Vagina (tissue), 2 donors: ENCODE measurements around the gene SERPINH1. TPM values are rescaled to one million over a fixed set of nuclear protein-coding genes. Genes with fewer than 3 reads are reported as not detected.
A peak's percentile ranks its signal among the peaks of the same experiment; 100 is the strongest.

ENCODE experiments used
- DNase-seq, 2 donors: peaks; one replicate each; pipeline ENCODE4 v3.0.0-alpha.2; 2017; ENCODE audit errors: extremely low spot score in 2 of 2
- H3K27ac ChIP-seq: fragments of 200-600 bp; sonication (generic); one replicate; pipeline ENCODE4 v1.5.1; 2019
- H3K27me3 ChIP-seq: fragments of 200-600 bp; sonication (generic); one replicate; pipeline ENCODE4 v1.5.1; 2019
- H3K36me3 ChIP-seq, 2 donors: fragments of 200-600 bp; sonication (generic); one replicate each; pipeline ENCODE4 v1.5.1; 2017 to 2019
- H3K4me1 ChIP-seq: fragments of 200-600 bp; sonication (generic); one replicate; pipeline ENCODE4 v1.5.1; 2019
- H3K4me3 ChIP-seq, 2 donors: fragments of 200-600 bp; sonication (generic); 1 replicate in 1 of 2; 2 replicates in 1 of 2; pipeline ENCODE4 v1.5.1; 2016 to 2019
- H3K9me3 ChIP-seq: fragments of 200-600 bp; sonication (generic); one replicate; pipeline ENCODE4 v1.5.1; 2019
- POLR2A ChIP-seq, 2 donors: fragments of 450-650 bp; IDR thresholded peaks; one replicate each; pipeline ENCODE4 v1.6.1; 2017; ENCODE audit warnings: antibody characterized with exemption in 2 of 2, mild to moderate bottlenecking in 2 of 2, moderate library complexity in 2 of 2
- POLR2AphosphoS5 ChIP-seq, 2 donors: sonication (generic); formaldehyde crosslinking; IDR thresholded peaks; one replicate each; pipeline ENCODE4 v1.9.0; 2017; ENCODE audit warnings: antibody characterized with exemption in 2 of 2, mild to moderate bottlenecking in 2 of 2, low read depth in 1 of 2; ENCODE audit not compliant: insufficient read depth in 1 of 2
- intact Hi-C: fragments of 100-400 bp; cut with DNase I; formaldehyde crosslinking; loops from one replicate; pipeline ENCODE4 v1.15.1; 2023
- total RNA-seq: library from RNA; depleted of rRNA; stranded (reverse); fragments of >200 nt; gene quantifications from one replicate; pipeline ENCODE4 v1.2.3, GENCODE V29; 2016
- TF ChIP-seq, protein P1 (sequence below), 3 experiments: fragments of 450-650 bp in 2 of 3; fragments of 200-600 bp in 1 of 3; sonication (generic) in 1 of 3; IDR thresholded peaks; one replicate each; pipeline ENCODE4 v1.5.1; 2017 to 2019; ENCODE audit warnings: antibody characterized with exemption in 3 of 3, mild to moderate bottlenecking in 2 of 3, moderate library complexity in 2 of 3

The SERPINH1 gene
- total RNA-seq, 1 donor from 2014 or later, result 257 TPM

DNA sequence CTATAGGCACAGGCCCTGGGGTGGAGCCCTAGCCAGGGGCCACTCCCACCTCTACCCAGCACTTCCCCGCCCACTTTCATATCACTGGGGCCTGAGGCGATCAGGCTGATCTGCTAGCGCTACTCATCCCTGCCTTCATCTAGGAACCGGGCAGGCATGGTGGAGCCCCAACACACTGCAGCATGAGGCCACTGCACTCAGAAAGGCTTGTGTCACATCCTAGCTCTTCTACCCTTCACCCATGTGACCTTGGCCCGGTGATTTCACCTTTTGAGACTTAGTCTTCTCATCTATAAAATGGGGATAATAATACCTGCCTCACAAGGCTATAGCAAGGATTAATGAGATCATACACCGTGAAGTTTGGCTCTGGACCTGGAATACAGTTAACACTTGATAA lies 18.2 kb upstream of the SERPINH1 start:
- H3K4me1 ChIP-seq, result no peaks in the 10 kb centered on the region
- no peak overlapping the region for H3K4me3 ChIP-seq
- TF ChIP-seq POLR2A (IDR thresholded peaks at IDR 0.05) (no peak), POLR2AphosphoS5 (IDR thresholded peaks at IDR 0.05; ENCODE audit: insufficient read depth in 1 of 2, low read depth in 1 of 2) (no peak)
- TF ChIP-seq, protein P1, sequence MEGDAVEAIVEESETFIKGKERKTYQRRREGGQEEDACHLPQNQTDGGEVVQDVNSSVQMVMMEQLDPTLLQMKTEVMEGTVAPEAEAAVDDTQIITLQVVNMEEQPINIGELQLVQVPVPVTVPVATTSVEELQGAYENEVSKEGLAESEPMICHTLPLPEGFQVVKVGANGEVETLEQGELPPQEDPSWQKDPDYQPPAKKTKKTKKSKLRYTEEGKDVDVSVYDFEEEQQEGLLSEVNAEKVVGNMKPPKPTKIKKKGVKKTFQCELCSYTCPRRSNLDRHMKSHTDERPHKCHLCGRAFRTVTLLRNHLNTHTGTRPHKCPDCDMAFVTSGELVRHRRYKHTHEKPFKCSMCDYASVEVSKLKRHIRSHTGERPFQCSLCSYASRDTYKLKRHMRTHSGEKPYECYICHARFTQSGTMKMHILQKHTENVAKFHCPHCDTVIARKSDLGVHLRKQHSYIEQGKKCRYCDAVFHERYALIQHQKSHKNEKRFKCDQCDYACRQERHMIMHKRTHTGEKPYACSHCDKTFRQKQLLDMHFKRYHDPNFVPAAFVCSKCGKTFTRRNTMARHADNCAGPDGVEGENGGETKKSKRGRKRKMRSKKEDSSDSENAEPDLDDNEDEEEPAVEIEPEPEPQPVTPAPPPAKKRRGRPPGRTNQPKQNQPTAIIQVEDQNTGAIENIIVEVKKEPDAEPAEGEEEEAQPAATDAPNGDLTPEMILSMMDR (IDR thresholded peaks at IDR 0.05), result no peak
- no peaks in the 10 kb centered on the region for H3K27me3 ChIP-seq
- H3K27ac ChIP-seq, result no peak overlapping the region
- H3K9me3 ChIP-seq, result no peaks in the 10 kb centered on the region
- no peaks in the 10 kb centered on the region for H3K36me3 ChIP-seq
- intact Hi-C loops, result no loop called here
- DNase-seq, result no peak

DNA sequence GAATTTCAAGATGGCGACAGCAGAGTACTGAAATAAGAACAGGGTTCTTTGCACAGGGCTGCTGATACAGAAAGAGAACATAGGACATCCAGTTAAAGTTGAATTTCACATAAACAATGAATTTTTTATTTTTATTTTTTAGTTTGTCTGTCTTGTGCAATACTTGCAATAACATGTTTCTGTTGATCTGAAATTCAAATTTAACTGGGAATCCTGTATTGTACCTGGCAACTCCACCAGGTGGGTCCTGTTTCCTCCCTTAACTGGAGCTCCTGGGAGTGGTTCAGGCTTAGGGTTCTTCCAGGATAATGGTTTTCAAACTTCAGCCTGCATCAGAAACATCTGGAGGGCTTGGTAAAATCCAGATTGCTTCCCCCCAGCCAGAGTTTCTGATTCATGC lies 14.9 kb upstream of the SERPINH1 start:
- Histone ChIP-seq H3K9me3 (no peaks in the 10 kb centered on the region), H3K27me3 (no peaks in the 10 kb centered on the region), H3K4me3 (no peak overlapping the region), H3K4me1 (no peaks in the 10 kb centered on the region), H3K27ac (no peak overlapping the region), H3K36me3 (no peaks in the 10 kb centered on the region)
- DNase-seq, result no peak
- TF ChIP-seq, protein P1 (IDR thresholded peaks at IDR 0.05), result no peak
- TF ChIP-seq POLR2AphosphoS5 (IDR thresholded peaks at IDR 0.05; ENCODE audit: insufficient read depth in 1 of 2, low read depth in 1 of 2), result no peak
- TF ChIP-seq POLR2A (IDR thresholded peaks at IDR 0.05), result no peak
- intact Hi-C loops, result loop anchor here (5.0 kb wide), 1 partner anchor 35 kb away; no protein-coding TSS in a partner anchor

DNA sequence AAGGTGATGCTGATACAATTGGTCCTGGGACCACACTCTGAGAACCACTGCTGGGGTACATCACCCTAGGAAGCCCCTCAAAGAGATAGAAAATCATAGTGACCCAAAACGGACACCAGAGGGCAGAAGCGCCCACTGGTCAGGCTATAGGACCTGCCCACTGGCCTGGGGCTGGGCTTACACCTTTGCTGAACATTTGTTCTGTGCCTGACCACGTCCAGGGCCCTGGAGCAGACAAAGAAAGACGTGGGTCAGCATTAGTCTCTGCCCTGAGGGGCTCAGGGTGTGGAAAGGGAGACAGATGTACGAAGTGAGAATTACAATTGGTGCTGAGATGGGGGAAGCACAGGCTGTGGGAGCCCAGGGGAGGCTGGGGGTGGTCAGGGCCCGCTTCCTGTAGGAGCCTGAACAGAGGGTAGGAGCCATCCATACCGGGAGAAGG lies 14.4 kb upstream of the SERPINH1 start:
- no peak for DNase-seq
- Histone ChIP-seq H3K36me3 (no peaks in the 10 kb centered on the region), H3K4me1 (no peaks in the 10 kb centered on the region), H3K27ac (no peak overlapping the region), H3K27me3 (no peaks in the 10 kb centered on the region), H3K9me3 (no peaks in the 10 kb centered on the region), H3K4me3 (no peak overlapping the region)
- TF ChIP-seq POLR2A (IDR thresholded peaks at IDR 0.05), result no peak
- TF ChIP-seq, protein P1 (IDR thresholded peaks at IDR 0.05), result peak; percentile 82 to 96 (median 90)
- no peak for TF ChIP-seq POLR2AphosphoS5 (IDR thresholded peaks at IDR 0.05; ENCODE audit: insufficient read depth in 1 of 2, low read depth in 1 of 2)
- intact Hi-C loops, result loop anchor here (5.0 kb wide), 1 partner anchor 35 kb away; no protein-coding TSS in a partner anchor

DNA sequence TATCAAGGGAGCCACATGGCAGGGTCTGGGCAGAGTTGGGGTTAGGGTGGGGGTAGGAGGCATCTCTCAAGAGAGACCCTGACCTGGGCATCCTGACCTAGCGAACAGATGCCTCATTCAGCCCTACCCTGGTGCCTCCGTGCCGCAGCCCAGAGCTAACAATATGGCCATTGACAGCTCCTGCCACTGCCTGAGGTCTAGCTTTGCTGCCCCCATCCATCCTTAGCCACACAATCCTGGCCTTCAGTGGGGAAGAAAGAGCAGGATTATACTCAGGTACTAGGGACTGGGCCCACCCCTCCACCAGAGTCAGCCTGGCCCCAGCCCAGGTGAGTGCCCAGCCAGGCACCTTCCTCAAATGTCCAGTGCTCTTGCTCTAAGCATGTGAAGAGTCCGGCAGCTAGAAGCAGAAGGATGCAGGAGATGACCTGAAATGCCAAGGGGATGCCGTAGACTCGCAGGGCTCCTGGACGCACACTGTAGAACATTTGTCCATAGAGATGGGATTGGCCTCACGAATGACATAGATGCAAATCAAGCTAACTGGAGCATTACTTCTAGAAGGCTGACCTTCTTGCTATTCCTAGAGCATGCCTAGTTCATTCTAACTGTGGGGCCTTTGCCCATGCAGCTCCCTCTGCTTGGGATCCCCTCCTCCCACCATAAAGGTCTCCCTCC lies 13.3 kb upstream of the SERPINH1 start:
- H3K4me1 ChIP-seq, result peaks cover 3% of the 10 kb centered on the region
- intact Hi-C loops, result loop anchor here (5.0 kb wide), 1 partner anchor 34 kb away; no protein-coding TSS in a partner anchor
- DNase-seq, result no peak
- H3K27me3 ChIP-seq, result no peaks in the 10 kb centered on the region
- no peak for TF ChIP-seq POLR2A (IDR thresholded peaks at IDR 0.05)
- no peak for TF ChIP-seq POLR2AphosphoS5 (IDR thresholded peaks at IDR 0.05; ENCODE audit: insufficient read depth in 1 of 2, low read depth in 1 of 2)
- TF ChIP-seq, protein P1 (IDR thresholded peaks at IDR 0.05), result no peak
- no peaks in the 10 kb centered on the region for H3K36me3 ChIP-seq
- no peaks in the 10 kb centered on the region for H3K9me3 ChIP-seq
- no peak overlapping the region for H3K4me3 ChIP-seq
- no peak overlapping the region for H3K27ac ChIP-seq

DNA sequence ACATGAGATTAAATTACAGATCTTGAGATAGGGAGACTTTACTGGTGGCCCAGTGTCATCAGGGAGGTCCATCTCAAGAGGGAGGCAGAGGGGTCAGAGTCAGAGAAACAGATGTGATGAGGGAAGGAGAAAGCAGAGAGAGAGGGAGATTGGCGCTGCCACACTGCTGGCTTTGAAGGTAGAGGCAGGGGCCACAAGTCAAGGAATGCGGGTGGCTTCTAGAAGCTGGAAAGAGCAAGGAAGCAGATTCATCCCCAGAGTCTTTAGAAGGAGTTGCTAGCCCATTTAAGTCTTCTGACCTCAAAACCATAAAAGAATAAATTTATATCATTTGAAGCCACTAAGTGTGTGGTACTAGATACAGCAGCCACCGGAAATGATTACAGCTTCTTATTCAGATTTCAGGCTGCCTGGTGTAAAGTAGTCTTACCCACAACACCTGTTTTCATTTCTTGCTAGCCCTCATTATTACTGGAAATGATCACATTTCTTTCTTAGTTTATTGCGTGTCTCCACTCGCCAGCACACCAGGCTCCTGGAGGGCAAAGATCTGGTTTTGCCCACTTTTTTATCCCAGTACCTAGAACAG lies 12.6 kb upstream of the SERPINH1 start:
- intact Hi-C loops, result loop anchor here (5.0 kb wide), 1 partner anchor 33 kb away; no protein-coding TSS in a partner anchor
- no peaks in the 10 kb centered on the region for H3K36me3 ChIP-seq

More for the DNA sequence above, 12.6 kb upstream of the SERPINH1 start:
- no peak overlapping the region for H3K4me3 ChIP-seq
- no peak overlapping the region for H3K27ac ChIP-seq
- DNase-seq, result no peak
- TF ChIP-seq POLR2A (IDR thresholded peaks at IDR 0.05) (no peak), POLR2AphosphoS5 (IDR thresholded peaks at IDR 0.05; ENCODE audit: insufficient read depth in 1 of 2, low read depth in 1 of 2) (no peak)
- TF ChIP-seq, protein P1 (IDR thresholded peaks at IDR 0.05), result no peak
- H3K4me1 ChIP-seq, result peaks cover 9% of the 10 kb centered on the region
- no peaks in the 10 kb centered on the region for H3K9me3 ChIP-seq
- no peaks in the 10 kb centered on the region for H3K27me3 ChIP-seq
